HG03280 (cell line): ENCODE results near the gene CHCHD6.
A peak's percentile ranks its signal among the peaks of the same experiment; 100 is the strongest.

Source experiments
- ATAC-seq: cut with Tn5 transposase; IDR thresholded peaks from one replicate; pipeline ENCODE4 v1.9.1; 2021; ENCODE audit warnings: mild to moderate bottlenecking, moderate library complexity; ENCODE audit not compliant: unreplicated experiment

The CHCHD6 gene

DNA sequence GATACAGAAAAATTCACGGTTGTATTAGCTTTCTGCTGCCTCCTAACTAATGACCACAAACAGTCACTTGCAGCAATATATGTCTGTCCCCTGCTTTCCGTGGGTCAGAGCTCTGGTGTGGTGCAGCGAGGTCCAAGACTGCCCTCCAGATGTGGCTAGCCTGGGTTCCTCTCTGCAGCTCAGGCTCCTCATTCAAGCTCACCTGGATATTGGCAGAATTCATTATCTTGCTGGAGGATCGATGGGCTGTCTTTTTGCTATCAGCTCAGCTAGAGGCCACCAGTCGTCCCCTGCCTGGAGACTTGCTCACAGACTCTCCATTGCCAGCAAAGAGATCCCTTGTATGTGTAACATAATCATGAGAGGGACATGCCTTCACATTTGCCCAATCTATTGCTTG is 266.1 kb downstream of the CHCHD6 start:
- ATAC-seq: no peak

DNA sequence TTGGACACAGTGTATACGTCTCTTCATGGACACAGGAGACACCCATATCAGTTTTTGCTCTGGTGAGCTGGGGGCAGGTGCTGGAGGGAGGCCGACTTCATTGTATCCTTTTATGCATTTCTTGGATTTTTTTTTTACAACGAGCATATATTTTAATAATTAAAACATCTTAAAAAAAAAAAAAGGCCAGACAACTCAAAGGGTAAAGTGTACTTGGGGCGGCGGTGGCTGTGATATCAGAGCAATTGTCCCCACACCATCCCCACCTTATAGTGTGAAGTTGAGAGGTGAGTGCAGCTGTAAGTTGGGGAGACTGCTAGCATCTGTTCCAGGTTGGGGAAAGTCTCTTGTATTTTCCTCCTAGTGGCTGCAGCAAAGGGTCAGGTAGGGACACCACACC is 266.9 kb downstream of the CHCHD6 start:
- ATAC-seq: no peak

GRCh38 chr3:126971891-126972351 is 267.9 kb downstream of the CHCHD6 start:
- no peak for ATAC-seq

DNA sequence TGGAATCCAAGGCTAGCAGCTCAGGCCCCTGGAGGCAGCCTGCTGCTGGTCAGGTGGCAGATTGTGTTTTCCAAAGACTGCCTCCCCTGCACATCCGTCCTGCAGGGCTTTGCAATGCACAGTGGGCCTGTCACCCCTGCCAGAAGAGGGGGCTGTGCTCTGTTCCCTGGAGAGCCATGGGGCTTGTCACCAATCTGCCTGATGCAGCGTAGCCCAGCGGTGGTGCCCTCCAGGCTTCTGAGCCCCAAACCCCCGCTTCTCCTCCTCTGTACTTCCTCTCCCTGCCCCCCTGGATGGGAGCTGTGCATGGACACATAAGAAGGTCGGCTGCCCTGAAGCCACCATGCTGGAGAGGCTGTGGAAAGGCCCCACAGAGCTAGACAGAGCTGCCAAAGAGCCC is 268.8 kb downstream of the CHCHD6 start:
- ATAC-seq: no peak

DNA sequence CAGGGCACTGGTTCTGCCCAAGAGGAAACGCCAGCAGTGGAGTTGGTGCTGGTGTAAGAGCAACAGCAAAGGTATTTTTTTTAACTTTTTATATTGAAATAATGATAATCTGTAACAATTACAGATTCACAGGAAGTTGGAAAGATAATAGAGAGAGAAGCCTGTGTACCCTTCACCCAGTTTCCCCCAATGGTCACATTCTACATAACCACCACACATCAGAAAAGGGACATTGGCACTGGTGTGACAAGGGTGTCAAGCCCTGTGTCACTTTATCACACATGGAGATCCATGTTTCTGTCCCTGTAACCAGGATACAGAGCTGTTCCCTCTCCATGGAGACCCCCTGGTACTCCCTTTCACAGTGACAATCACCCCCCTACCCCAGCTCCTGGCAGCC is 269.8 kb downstream of the CHCHD6 start:
- no peak for ATAC-seq

DNA sequence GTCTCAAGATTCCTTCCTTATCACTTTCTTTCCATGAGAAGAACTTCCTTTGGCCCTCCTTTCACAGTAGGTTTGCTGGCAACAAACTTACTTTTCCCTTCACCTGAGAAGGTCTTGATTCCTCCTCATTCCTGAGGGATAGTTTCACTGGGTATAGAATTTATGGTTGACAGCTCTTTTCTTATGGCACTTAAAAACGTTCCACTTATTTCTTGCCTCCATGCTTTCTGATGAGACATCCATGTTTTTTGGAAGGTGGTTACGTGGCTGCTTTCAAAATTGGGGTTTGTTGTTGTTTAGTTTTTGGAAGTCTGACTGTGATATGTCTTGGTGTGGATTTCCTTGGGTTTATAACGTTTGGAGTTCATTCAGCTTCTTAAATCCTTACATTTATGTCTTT is 270.7 kb downstream of the CHCHD6 start:
- ATAC-seq: no peak

GRCh38 chr3:126976906-126977305 is 272.9 kb downstream of the CHCHD6 start:
- ATAC-seq: no peak

GRCh38 chr3:126977821-126978220 is 273.8 kb downstream of the CHCHD6 start:
- ATAC-seq: no peak

DNA sequence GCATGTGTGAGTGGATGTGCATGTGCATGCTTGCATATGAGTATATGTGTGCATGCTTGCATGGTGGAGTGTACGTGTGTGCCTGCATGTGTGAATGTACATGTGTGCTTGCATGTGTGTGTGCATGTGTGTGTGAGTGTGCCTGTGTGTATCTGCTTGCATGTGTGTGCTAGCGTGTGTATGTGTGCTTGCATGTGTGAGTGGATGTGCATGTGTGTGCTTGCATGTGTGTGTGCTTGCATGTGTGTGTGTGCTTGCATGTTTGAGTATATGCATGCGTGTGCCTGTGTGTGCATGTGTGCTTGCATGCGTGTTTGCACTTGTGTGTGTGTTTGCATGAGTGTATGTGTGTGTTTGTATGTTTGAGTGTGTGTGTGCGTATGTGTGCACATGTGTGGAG is 274.3 kb downstream of the CHCHD6 start:
- no peak for ATAC-seq

GRCh38 chr3:126979046-126979628 is 275.1 kb downstream of the CHCHD6 start:
- no peak for ATAC-seq

- no peak for ATAC-seq
Observed at GRCh38 chr3:126980266-126980811, 276.3 kb downstream of the CHCHD6 start.

DNA sequence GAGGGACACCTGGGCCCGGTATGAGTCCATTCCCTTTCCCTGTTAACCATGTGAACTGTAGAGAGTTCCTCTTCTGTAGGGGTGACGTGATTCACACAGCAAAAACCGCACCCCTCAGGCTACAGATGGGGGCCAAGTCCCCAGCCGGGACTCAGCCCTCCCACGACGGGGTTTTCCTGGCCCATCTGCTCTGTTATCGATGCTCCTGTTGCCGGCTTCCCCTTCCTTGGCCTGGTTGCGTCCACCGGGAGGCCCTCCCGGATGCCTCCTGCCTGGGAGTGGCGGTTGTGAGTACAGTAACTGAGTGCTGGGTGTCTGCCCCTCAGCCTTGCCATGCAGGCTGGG is 278.1 kb downstream of the CHCHD6 start:
- peak; percentile 15 for ATAC-seq

GRCh38 chr3:126982471-126983175 is 278.6 kb downstream of the CHCHD6 start, which contains the start of gene PLXNA1:
Gene PLXNA1 (plus strand): TSS chr3:126983115. CDS start chr3:126988594, 5,479 bp downstream.
- peak; percentile 69 for ATAC-seq

DNA sequence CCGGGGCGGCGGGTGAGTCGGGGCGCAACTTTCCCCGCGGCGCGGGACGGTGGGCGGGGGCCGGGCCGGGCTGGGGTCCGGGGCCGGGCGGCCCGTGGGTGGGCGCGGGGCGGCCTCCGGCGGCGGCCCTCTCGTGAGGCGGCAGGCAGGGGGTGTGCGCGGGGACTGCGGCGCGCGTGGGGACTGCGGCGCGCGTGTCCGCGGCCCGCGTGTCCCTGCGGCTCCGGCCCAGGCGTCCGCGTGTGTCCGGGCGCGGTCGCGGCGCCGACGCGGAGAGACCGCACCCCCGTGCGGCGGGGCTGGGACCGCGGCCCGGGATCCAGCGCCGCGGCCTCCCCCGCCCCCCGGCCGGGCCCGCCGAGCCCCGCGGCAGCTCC is 279.2 kb downstream of the CHCHD6 start:
- no peak for ATAC-seq

DNA sequence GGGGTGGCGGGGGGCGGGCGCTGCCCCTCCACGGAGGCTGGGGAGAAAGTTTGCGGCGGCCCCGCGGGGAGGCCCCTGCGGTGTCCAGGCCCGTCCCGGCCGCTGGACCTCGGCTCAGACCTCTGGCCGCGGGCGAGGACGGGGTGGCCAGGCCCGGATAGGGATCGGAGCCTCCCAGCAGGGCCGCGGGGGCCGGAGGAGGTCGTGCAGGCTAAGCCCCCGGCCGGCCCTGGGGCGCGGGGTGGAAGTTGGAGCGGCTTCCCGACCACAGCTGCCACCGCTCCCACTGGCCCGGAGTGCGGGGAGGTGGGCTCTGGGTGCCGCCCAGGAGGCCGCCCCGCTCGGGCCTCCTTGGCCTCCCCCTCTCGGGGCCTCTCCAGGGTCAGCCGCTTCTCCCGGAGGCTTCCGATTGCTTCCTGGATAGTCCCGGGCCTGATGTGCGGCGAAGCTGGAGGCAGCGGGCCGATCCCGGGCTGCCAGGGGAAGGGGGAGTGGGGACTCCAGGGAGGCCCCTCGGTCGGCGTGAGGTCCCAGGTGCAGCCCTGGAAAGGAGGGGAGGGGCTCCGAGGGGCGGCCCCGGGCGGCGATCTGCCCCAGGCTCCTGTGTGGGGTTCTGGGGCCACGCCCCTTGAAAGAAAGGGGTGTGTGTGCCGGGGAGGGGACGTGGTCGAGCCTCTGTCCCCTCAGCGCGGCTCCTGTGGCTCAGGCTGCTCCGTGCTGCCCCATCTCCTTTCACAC is 279.8 kb downstream of the CHCHD6 start:
- no peak for ATAC-seq

DNA sequence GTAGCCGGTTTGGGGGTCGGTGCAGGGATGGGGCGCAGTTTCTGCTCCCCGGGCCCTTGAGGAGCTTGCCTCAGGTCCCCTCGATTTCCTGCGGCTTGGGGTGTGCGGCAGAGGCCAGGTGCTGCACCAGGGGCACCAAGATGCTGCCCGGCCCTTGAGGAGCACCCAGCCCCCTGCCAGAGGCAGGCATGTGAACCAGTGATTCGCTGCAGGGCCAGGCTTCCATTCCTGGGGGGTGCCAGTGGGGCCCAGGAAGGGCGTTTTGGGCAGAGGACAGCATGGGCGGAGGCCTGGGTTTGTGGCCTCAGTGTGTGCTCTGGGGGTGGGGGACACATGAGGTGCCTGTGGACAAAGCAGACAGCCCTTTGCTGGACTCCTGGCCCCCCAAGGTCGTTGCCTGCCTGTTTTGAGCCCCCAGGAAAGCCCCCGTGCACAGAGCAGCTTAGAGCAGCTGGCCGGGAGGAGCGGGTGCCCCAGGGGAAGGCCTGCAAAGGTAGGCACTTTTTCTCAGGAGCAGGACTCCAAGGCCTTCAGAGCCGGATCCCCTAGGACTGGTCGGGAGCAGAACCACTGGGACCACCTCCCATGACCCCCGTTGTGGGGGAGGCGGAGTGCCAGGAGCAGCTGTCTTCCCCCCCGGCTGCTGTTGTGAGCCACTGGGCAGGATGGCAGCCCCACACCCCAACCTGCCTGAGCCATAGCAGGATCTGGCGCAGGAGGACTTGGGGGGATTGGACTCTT is 280.5 kb downstream of the CHCHD6 start:
- no peak for ATAC-seq

GRCh38 chr3:126985132-126985985 is 281.3 kb downstream of the CHCHD6 start:
- ATAC-seq: no peak

GRCh38 chr3:126986001-126986400 is 282.0 kb downstream of the CHCHD6 start:
- ATAC-seq: no peak

DNA sequence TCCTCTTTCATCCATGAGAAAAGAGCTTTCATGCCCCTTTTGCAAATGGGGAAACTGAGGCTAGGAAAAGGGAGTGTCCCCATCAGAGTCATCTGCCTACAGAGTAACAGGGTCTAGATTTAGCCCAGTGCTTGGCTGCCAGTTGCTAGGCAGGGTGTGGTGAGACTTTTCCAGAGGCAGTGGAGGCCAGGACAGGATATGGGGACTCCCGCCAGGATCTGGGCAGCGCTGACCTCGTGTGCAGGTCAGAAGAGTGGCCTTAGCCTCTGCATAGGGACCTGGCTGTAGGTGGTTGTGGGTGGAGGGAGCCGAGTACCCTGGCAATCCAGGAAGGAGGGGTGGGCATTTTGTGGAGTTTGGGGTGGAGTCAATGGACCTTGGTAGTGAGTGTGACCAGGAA is 283.1 kb downstream of the CHCHD6 start:
- no peak for ATAC-seq

- no peak for ATAC-seq
Observed at GRCh38 chr3:126987596-126987995, 283.6 kb downstream of the CHCHD6 start.
